GM19023 (cell line): Measurements from ENCODE around the gene CTTNBP2.

ENCODE experiments used
- ATAC-seq: cut with Tn5 transposase; IDR thresholded peaks from one replicate; pipeline ENCODE4 v1.9.1; 2021; ENCODE audit warnings: mild to moderate bottlenecking, moderate library complexity; ENCODE audit not compliant: unreplicated experiment

Gene CTTNBP2

GRCh38 chr7:117871401-117871777 is 1.9 kb downstream of the CTTNBP2 start:
- ATAC-seq, result no peak

- no peak for ATAC-seq
Observed at GRCh38 chr7:117870448-117871130, 2.7 kb downstream of the CTTNBP2 start.

- ATAC-seq, result no peak
Observed at GRCh38 chr7:117869374-117869773, 3.9 kb downstream of the CTTNBP2 start.

GRCh38 chr7:117863618-117864017 is 9.6 kb downstream of the CTTNBP2 start:
- no peak for ATAC-seq

- ATAC-seq, result no peak
Observed at GRCh38 chr7:117862378-117862777, 10.9 kb downstream of the CTTNBP2 start.

- no peak for ATAC-seq
Observed at GRCh38 chr7:117859246-117859812, 13.9 kb downstream of the CTTNBP2 start.

GRCh38 chr7:117858712-117859111 is 14.5 kb downstream of the CTTNBP2 start:
- ATAC-seq, result no peak

- ATAC-seq, result no peak
Observed at GRCh38 chr7:117857718-117858117, 15.5 kb downstream of the CTTNBP2 start.

- no peak for ATAC-seq
Observed at GRCh38 chr7:117856196-117856595, 17.0 kb downstream of the CTTNBP2 start.

GRCh38 chr7:117854186-117854585 is 19.1 kb downstream of the CTTNBP2 start:
- ATAC-seq, result no peak

GRCh38 chr7:117848941-117849340 is 24.3 kb downstream of the CTTNBP2 start:
- no peak for ATAC-seq

- ATAC-seq, result no peak
Observed at GRCh38 chr7:117844678-117845077, 28.6 kb downstream of the CTTNBP2 start.

- ATAC-seq, result no peak
Observed at GRCh38 chr7:117841611-117842010, 31.6 kb downstream of the CTTNBP2 start.

GRCh38 chr7:117841011-117841410 is 32.2 kb downstream of the CTTNBP2 start:
- ATAC-seq, result no peak

GRCh38 chr7:117839507-117839906 is 33.7 kb downstream of the CTTNBP2 start:
- ATAC-seq, result no peak

GRCh38 chr7:117837841-117838240 is 35.4 kb downstream of the CTTNBP2 start:
- ATAC-seq, result peak; percentile 74

GRCh38 chr7:117835016-117835664 is 38.1 kb downstream of the CTTNBP2 start:
- ATAC-seq, result no peak

GRCh38 chr7:117830422-117830954 is 42.8 kb downstream of the CTTNBP2 start:
- ATAC-seq, result no peak

GRCh38 chr7:117829450-117830117 is 43.7 kb downstream of the CTTNBP2 start:
- no peak for ATAC-seq

GRCh38 chr7:117828825-117829224 is 44.4 kb downstream of the CTTNBP2 start:
- ATAC-seq, result no peak

GRCh38 chr7:117827862-117828261 is 45.4 kb downstream of the CTTNBP2 start:
- no peak for ATAC-seq

GRCh38 chr7:117825132-117825531 is 48.1 kb downstream of the CTTNBP2 start:
- no peak for ATAC-seq
